ENCODE results near the gene ARHGEF17.

- no peak for TF ChIP-seq FOXM1 (IDR thresholded peaks at IDR 0.05; ENCODE audit: borderline replicate concordance)
- TF ChIP-seq SUZ12 (IDR thresholded peaks at IDR 0.05), result no peak
- TF ChIP-seq BHLHE40 (IDR thresholded peaks at IDR 0.05; ENCODE audit: borderline replicate concordance), result no peak
- TF ChIP-seq ELF4 (IDR thresholded peaks at IDR 0.05), result no peak
- no peak for TF ChIP-seq FOXA1 (IDR thresholded peaks at IDR 0.05)
- TF ChIP-seq ARNT (IDR thresholded peaks at IDR 0.05), result no peak
These were observed 15.4 kb downstream of the ARHGEF17 start for GRCh38 chr11:73323464-73323863.
